ENCODE measurements around the gene GSAP.

- TF ChIP-seq CTCF (IDR thresholded peaks at IDR 0.05) (no peak), POLR2A (IDR thresholded peaks at IDR 0.05) (no peak)
These were observed 133.3 kb downstream of the GSAP start for GRCh38 chr7:77282897-77283296.

Measured in thyroid gland (tissue), 4 donors.